B cell (primary cell): ENCODE results near the gene RER1. TPM values are rescaled to one million over a fixed set of nuclear protein-coding genes. Genes with fewer than 3 reads are reported as not detected.

Source experiments
- ATAC-seq: fragments of 200-7000 bp; cut with Tn5 transposase; one replicate; pipeline ENCODE4 v1.10.0; 2021; ENCODE audit warnings: low read depth, mild to moderate bottlenecking, moderate number of reproducible peaks, moderate library complexity
- CTCF ChIA-PET: fragments of 350-600 bp; sonication (Branson Sonifier 250); formaldehyde crosslinking; loops from one replicate; lab custom pipeline; 2021; ENCODE audit warnings: antibody characterized with exemption, inconsistent platforms; lab: Charles Lee
- POLR2A ChIA-PET: fragments of 350-600 bp; sonication (Branson Sonifier 250); formaldehyde crosslinking; loops from one replicate; lab custom pipeline; 2021; ENCODE audit warnings: antibody characterized with exemption; lab: Charles Lee
- DNase-seq: peaks from one replicate; pipeline ENCODE4 v3.0.0; 2013
- H2AFZ ChIP-seq: 2 replicates; pipeline ENCODE4 v1.6.1; 2012; ENCODE audit warnings: mild to moderate bottlenecking, low read depth, low read length; ENCODE audit not compliant: insufficient read depth, poor library complexity, severe bottlenecking
- H3K27ac ChIP-seq, 2 donors: 1 replicate in 1 of 2; 2 replicates in 1 of 2; pipeline ENCODE4 v1.5.1; 2012 to 2013; ENCODE audit warnings: low read length in 2 of 2, mild to moderate bottlenecking in 2 of 2, moderate library complexity in 1 of 2
- H3K27me3 ChIP-seq, 4 experiments: fragments of 200-600 bp in 1 of 4; sonication (generic) in 1 of 4; replicated peaks in 1 of 4; 1 replicate in 2 of 4; 2 replicates in 2 of 4; pipeline versions ENCODE4 v1.6.1 to v1.7.0; 2013 to 2016; ENCODE audit warnings: low read length in 3 of 4, mild to moderate bottlenecking in 2 of 4, mixed read lengths in 1 of 4, moderate library complexity in 1 of 4; ENCODE audit not compliant: insufficient read depth in 4 of 4, control insufficient read depth in 3 of 4; ENCODE audit errors: control extremely low read depth in 1 of 4
- H3K36me3 ChIP-seq, 2 experiments: replicated peaks in 1 of 2; 1 replicate in 1 of 2; 2 replicates in 1 of 2; pipeline versions ENCODE4 v1.6.1 to v1.7.1; 2013; ENCODE audit warnings: low read length in 1 of 2; ENCODE audit not compliant: insufficient read depth in 2 of 2, control insufficient read depth in 1 of 2; ENCODE audit errors: control extremely low read depth in 1 of 2, extremely low read depth in 1 of 2
- H3K4me1 ChIP-seq, 2 donors: fragments of 200-600 bp in 1 of 2; sonication (generic) in 1 of 2; 1 replicate in 1 of 2; 2 replicates in 1 of 2; pipeline versions ENCODE4 v1.5.1 to v1.6.1; 2013 to 2017; ENCODE audit warnings: low read length in 2 of 2; ENCODE audit not compliant: control insufficient read depth in 2 of 2, insufficient read depth in 2 of 2
- H3K4me2 ChIP-seq: replicated peaks from 2 replicates; pipeline ENCODE3; 2012; ENCODE audit warnings: mild to moderate bottlenecking, low read depth, low read length; ENCODE audit not compliant: poor library complexity, severe bottlenecking
- H3K4me3 ChIP-seq, 5 experiments: fragments of 200-600 bp in 1 of 5; sonication (generic) in 1 of 5; 1 replicate in 3 of 5; 2 replicates in 2 of 5; pipeline versions ENCODE4 v1.5.1 to v1.7.0; 2011 to 2016; ENCODE audit warnings: low read length in 4 of 5, mild to moderate bottlenecking in 4 of 5, low read depth in 2 of 5, control low read depth in 1 of 5, moderate library complexity in 1 of 5; ENCODE audit not compliant: insufficient read depth in 1 of 5; ENCODE audit errors: control extremely low read depth in 1 of 5, extremely low read depth in 1 of 5
- H3K79me2 ChIP-seq: fragments of 200-600 bp; sonication (generic); one replicate; pipeline ENCODE4 v1.6.0; 2016; ENCODE audit warnings: low read length; ENCODE audit not compliant: control insufficient read depth, insufficient read depth
- H3K9ac ChIP-seq: fragments of 200-600 bp; sonication (generic); 2 replicates; pipeline ENCODE4 v1.6.1; 2017; ENCODE audit warnings: mild to moderate bottlenecking, low read length, moderate library complexity
- H3K9me3 ChIP-seq, 3 donors: one replicate each; pipeline versions ENCODE4 v1.6.1 to v1.7.1; 2013; ENCODE audit warnings: low read length in 2 of 3; ENCODE audit not compliant: control insufficient read depth in 2 of 3, insufficient read depth in 1 of 3; ENCODE audit errors: control extremely low read depth in 1 of 3
- H4K20me1 ChIP-seq: 2 replicates; pipeline ENCODE4 v1.6.0; 2012; ENCODE audit warnings: mild to moderate bottlenecking, low read length; ENCODE audit not compliant: insufficient read depth, control insufficient read depth, poor library complexity, severe bottlenecking
- H3K27ac Mint-ChIP-seq: one replicate; pipeline ENCODE4 v1.8.0; 2021; ENCODE audit warnings: mixed read lengths
- H3K27me3 Mint-ChIP-seq: one replicate; pipeline ENCODE4 v1.8.0; 2021; ENCODE audit warnings: mixed read lengths
- H3K4me1 Mint-ChIP-seq: one replicate; pipeline ENCODE4 v1.8.0; 2021; ENCODE audit warnings: mixed read lengths
- H3K4me3 Mint-ChIP-seq: one replicate; pipeline ENCODE4 v1.8.0; 2021; ENCODE audit warnings: mixed read lengths
- H3K9me3 Mint-ChIP-seq: one replicate; pipeline ENCODE4 v1.8.0; 2022; ENCODE audit warnings: mixed read lengths; ENCODE audit not compliant: insufficient read depth
- EZH2 ChIP-seq: IDR thresholded peaks from 2 replicates; pipeline ENCODE4 v1.6.1; 2012; ENCODE audit warnings: borderline replicate concordance, low read depth, mild to moderate bottlenecking, moderate library complexity, low read length; ENCODE audit not compliant: insufficient read depth, poor library complexity, severe bottlenecking
- WGBS: methylation state at CpG from one replicate; pipeline ENCODE4 v1.1.5; 2013; ENCODE audit warnings: missing lambda C conversion rate; ENCODE audit not compliant: insufficient coverage; 5-methylcytosine and 5-hydroxymethylcytosine counted together
- intact Hi-C: fragments of 100-400 bp; cut with micrococcal nuclease; formaldehyde crosslinking; loops from one replicate; pipeline ENCODE4 v1.10.0; 2022
- polyA plus RNA-seq: library from polyadenylated mRNA; depleted of rRNA; stranded (reverse); fragments of >200 nt; gene quantifications from 2 replicates; pipeline ENCODE4 v1.2.3, GENCODE V29; 2012
- total RNA-seq, 2 donors: library from RNA; stranded (reverse); fragments of 120-200 nt in 1 of 2; gene quantifications; 1 replicate in 1 of 2; 2 replicates in 1 of 2; pipeline versions ENCODE4 v1.2.3 to v1.2.4, GENCODE V29; 2013 to 2022
- TF ChIP-seq, protein P1 (sequence below): fragments of 200-600 bp; IDR thresholded peaks from one replicate; pipeline ENCODE4 v1.8.0; 2022; ENCODE audit warnings: antibody characterized with exemption, mild to moderate bottlenecking

The RER1 gene
- total and polyA plus RNA-seq, 2 donors (not counting 1 experiment from before 2014, with no cell fraction given) = 78.5 to 118 TPM

DNA sequence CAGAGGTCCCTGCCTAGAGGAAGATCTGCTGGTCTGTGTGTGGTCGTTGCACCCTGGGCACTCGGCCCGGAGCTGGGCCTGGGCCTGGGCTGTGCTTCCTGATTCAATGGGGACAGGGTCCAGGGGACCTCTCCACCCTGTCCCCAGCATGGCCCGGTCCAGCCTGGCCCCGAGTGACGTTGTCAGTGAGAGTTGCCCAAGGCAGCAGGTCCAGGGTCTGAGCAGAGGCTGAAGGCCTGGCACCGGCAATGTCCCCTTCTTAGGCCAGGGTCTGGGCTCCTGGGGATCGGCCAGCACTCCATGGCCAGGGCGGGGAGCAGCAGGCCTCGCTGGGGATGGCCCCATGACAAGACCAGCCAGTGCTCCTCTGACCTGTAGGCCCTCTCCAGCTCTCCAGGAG lies 36.3 kb downstream of the RER1 start:
- no peak overlapping the region for H3K4me3 Mint-ChIP-seq
- H4K20me1 ChIP-seq = no peaks in the 10 kb centered on the region
- ChIA-PET CTCF (no interaction called here), POLR2A (no interaction called here)
- H3K4me3 ChIP-seq = no peak overlapping the region
- no peaks in the 10 kb centered on the region for H3K4me1 Mint-ChIP-seq
- no peaks in the 10 kb centered on the region for H3K27me3 Mint-ChIP-seq
- H3K27ac Mint-ChIP-seq = no peak overlapping the region
- peaks cover 0 to 28% (median 11%) of the 10 kb centered on the region in 3 donors for H3K9me3 ChIP-seq
- DNase-seq = no peak
- no peaks in the 10 kb centered on the region for H3K36me3 ChIP-seq
- no peaks in the 10 kb centered on the region for H3K9me3 Mint-ChIP-seq
- H2AFZ ChIP-seq = no peak overlapping the region
- TF ChIP-seq, protein P1, sequence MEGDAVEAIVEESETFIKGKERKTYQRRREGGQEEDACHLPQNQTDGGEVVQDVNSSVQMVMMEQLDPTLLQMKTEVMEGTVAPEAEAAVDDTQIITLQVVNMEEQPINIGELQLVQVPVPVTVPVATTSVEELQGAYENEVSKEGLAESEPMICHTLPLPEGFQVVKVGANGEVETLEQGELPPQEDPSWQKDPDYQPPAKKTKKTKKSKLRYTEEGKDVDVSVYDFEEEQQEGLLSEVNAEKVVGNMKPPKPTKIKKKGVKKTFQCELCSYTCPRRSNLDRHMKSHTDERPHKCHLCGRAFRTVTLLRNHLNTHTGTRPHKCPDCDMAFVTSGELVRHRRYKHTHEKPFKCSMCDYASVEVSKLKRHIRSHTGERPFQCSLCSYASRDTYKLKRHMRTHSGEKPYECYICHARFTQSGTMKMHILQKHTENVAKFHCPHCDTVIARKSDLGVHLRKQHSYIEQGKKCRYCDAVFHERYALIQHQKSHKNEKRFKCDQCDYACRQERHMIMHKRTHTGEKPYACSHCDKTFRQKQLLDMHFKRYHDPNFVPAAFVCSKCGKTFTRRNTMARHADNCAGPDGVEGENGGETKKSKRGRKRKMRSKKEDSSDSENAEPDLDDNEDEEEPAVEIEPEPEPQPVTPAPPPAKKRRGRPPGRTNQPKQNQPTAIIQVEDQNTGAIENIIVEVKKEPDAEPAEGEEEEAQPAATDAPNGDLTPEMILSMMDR = no peak
- no peak for TF ChIP-seq EZH2
- no peak overlapping the region for H3K4me2 ChIP-seq
- H3K27ac ChIP-seq = no peak overlapping the region
- no peaks in the 10 kb centered on the region for H3K4me1 ChIP-seq
- H3K27me3 ChIP-seq = peaks cover 0 to 6% (median 0%) of the 10 kb centered on the region in 4 experiments
- no peak overlapping the region for H3K9ac ChIP-seq
- ATAC-seq = no peak
- 91% methylated on average over 10 of the region's 10 CpGs for WGBS
- intact Hi-C loops = no loop called here
- H3K79me2 ChIP-seq = no peaks in the 10 kb centered on the region

DNA sequence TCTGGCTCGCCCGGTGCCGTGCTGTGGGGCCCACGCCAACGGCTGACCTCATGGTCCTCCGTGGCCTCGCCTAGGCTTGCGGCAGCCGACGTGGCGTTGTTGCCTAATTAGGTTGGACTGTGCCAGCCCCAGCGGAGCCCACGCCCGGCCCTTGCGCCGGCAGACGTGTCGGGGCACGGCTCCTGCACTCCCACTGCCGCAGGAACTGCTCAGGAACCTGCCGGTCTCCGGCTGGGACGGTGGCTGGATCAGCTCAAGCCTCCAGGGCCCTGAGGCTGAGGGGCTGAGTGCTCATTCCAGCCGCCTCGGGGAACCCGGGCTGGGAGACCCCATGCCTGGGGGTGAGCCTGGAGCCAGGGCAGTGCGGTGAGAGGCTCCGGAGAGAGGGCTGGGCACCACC lies 36.8 kb downstream of the RER1 start:
- Histone ChIP-seq H3K9me3 (peaks cover 0 to 23% (median 8%) of the 10 kb centered on the region in 3 donors), H4K20me1 (no peaks in the 10 kb centered on the region), H3K27ac (no peak overlapping the region), H3K36me3 (no peaks in the 10 kb centered on the region), H3K4me1 (no peaks in the 10 kb centered on the region), H3K79me2 (no peaks in the 10 kb centered on the region), H3K4me2 (no peak overlapping the region), H2AFZ (no peak overlapping the region), H3K9ac (no peak overlapping the region), H3K27me3 (peaks cover 0 to 6% (median 0%) of the 10 kb centered on the region in 4 experiments), H3K4me3 (no peak overlapping the region)
- H3K27ac Mint-ChIP-seq = no peak overlapping the region
- H3K4me3 Mint-ChIP-seq = no peak overlapping the region
- no peak for TF ChIP-seq EZH2
- TF ChIP-seq, protein P1 = no peak
- H3K9me3 Mint-ChIP-seq = no peaks in the 10 kb centered on the region
- intact Hi-C loops = no loop called here
- 97% methylated on average over 28 of the region's 28 CpGs for WGBS
- no peak for ATAC-seq
- POLR2A ChIA-PET = no interaction called here
- H3K27me3 Mint-ChIP-seq = no peaks in the 10 kb centered on the region
- CTCF ChIA-PET = no interaction called here
- H3K4me1 Mint-ChIP-seq = no peaks in the 10 kb centered on the region
- DNase-seq = no peak
